HG02798 (cell line): ENCODE results near the gene RXRA.

Experiments
- ATAC-seq: cut with Tn5 transposase; IDR thresholded peaks from one replicate; pipeline ENCODE4 v1.9.1; 2021; ENCODE audit warnings: mild to moderate bottlenecking; ENCODE audit not compliant: unreplicated experiment, poor library complexity

RXRA gene

GRCh38 chr9:134321531-134321930 is 4.7 kb upstream of the RXRA start:
- no peak for ATAC-seq

- no peak for ATAC-seq
Observed at GRCh38 chr9:134321946-134322741, 4.1 kb upstream of the RXRA start.

- ATAC-seq, result no peak
Observed at GRCh38 chr9:134322781-134323241, 3.4 kb upstream of the RXRA start.

GRCh38 chr9:134323741-134324358 is 2.4 kb upstream of the RXRA start:
- no peak for ATAC-seq

GRCh38 chr9:134324359-134325095 is 1.7 kb upstream of the RXRA start:
- no peak for ATAC-seq

- no peak for ATAC-seq
Observed at GRCh38 chr9:134325096-134325812, 1.0 kb upstream of the RXRA start.

- ATAC-seq, result no peak
Observed at GRCh38 chr9:134326724-134327601, 708 bp downstream of the RXRA start.

GRCh38 chr9:134327671-134328231 is 1.5 kb downstream of the RXRA start:
- no peak for ATAC-seq

GRCh38 chr9:134328341-134328840 is 2.1 kb downstream of the RXRA start:
- ATAC-seq, result no peak

GRCh38 chr9:134328841-134329575 is 2.8 kb downstream of the RXRA start:
- ATAC-seq, result no peak

GRCh38 chr9:134329576-134329855 is 3.3 kb downstream of the RXRA start:
- ATAC-seq, result no peak

- no peak for ATAC-seq
Observed at GRCh38 chr9:134329886-134330285, 3.6 kb downstream of the RXRA start.

GRCh38 chr9:134330590-134330989 is 4.3 kb downstream of the RXRA start:
- ATAC-seq, result no peak

GRCh38 chr9:134331186-134332025 is 5.2 kb downstream of the RXRA start:
- no peak for ATAC-seq

- ATAC-seq, result no peak
Observed at GRCh38 chr9:134332266-134332665, 6.0 kb downstream of the RXRA start.

GRCh38 chr9:134332841-134333233 is 6.6 kb downstream of the RXRA start:
- no peak for ATAC-seq

- ATAC-seq, result no peak
Observed at GRCh38 chr9:134333234-134333873, 7.1 kb downstream of the RXRA start.
